K562 (cell line): ENCODE measurements around the gene UQCR11. TPM values are rescaled to one million over a fixed set of nuclear protein-coding genes. Genes with fewer than 3 reads are reported as not detected.

ENCODE experiments used
- ATAC-seq: fragments of 200-7000 bp; cut with Tn5 transposase; 3 replicates; pipeline ENCODE4 v1.9.1; 2020; ENCODE audit warnings: moderate library complexity
- BruUV-seq: library from RNA; stranded (reverse); fragments of 400-500 nt; replicated peaks from 2 replicates; lab custom pipeline; 2021; lab: Mats Ljungman, UMichigan
- CTCF ChIA-PET: fragments of 300-600 bp; formaldehyde crosslinking; extraction: SDS; loops from one replicate; lab custom pipeline; 2021; ENCODE audit warnings: low intra/inter-chr PET ratio; lab: Yijun Ruan, JAX
- POLR2A ChIA-PET: fragments of 300-600, 350-650 bp; sonication (Branson Sonifier 250); formaldehyde crosslinking; extraction: SDS; loops from one replicate; lab custom pipeline; 2021; ENCODE audit warnings: antibody characterized with exemption, inconsistent platforms; lab: Yijun Ruan, JAX
- DNase-seq, 4 experiments: peaks; one replicate each; pipeline versions ENCODE4 v3.0.0 to v3.0.0-alpha.2; 2011 to 2018; ENCODE audit warnings: low spot score in 3 of 4, mixed read lengths in 3 of 4; ENCODE audit errors: extremely low read depth in 1 of 4
- FAIRE-seq: peaks from 2 replicates; lab custom pipeline; 2011; peaks lifted over from hg19 to GRCh38; lab: Jason Lieb, UNC
- H2AFZ ChIP-seq: 2 replicates; pipeline ENCODE4 v1.6.0; 2011; ENCODE audit warnings: low read depth, low read length, control low read depth, inconsistent platforms
- H3K27ac ChIP-seq: fragments of 200-600 bp; 3 replicates; pipeline ENCODE4 v1.8.0; 2011; ENCODE audit warnings: low read depth, mild to moderate bottlenecking, control low read depth, inconsistent platforms, low read length, moderate library complexity, mixed read lengths; ENCODE audit errors: extremely low read depth
- H3K27me3 ChIP-seq, 2 experiments: fragments of 300-600 bp in 1 of 2; 2 replicates in 1 of 2; 3 replicates in 1 of 2; pipeline versions ENCODE4 v1.6.0 to v1.8.0; 2011; ENCODE audit warnings: inconsistent platforms in 2 of 2, low read length in 2 of 2, mild to moderate bottlenecking in 1 of 2, mixed read lengths in 1 of 2, moderate library complexity in 1 of 2; ENCODE audit not compliant: control insufficient read depth in 2 of 2, insufficient read depth in 2 of 2
- H3K36me3 ChIP-seq: fragments of 300-600 bp; 3 replicates; pipeline ENCODE4 v1.8.0; 2011; ENCODE audit warnings: mild to moderate bottlenecking, low read length, inconsistent platforms; ENCODE audit not compliant: control insufficient read depth, insufficient read depth
- H3K4me1 ChIP-seq, 2 experiments: fragments of 200-600 bp in 1 of 2; replicated peaks in 1 of 2; 2 replicates in 1 of 2; 3 replicates in 1 of 2; pipeline versions ENCODE4 v1.5.1 to v1.8.0; 2011; ENCODE audit warnings: inconsistent platforms in 2 of 2, low read length in 2 of 2, mild to moderate bottlenecking in 1 of 2, mixed read lengths in 1 of 2, moderate library complexity in 1 of 2; ENCODE audit not compliant: control insufficient read depth in 2 of 2, insufficient read depth in 2 of 2
- H3K4me2 ChIP-seq: 2 replicates; pipeline ENCODE4 v1.6.1; 2011; ENCODE audit warnings: low read length, control low read depth, inconsistent platforms, mixed read lengths; ENCODE audit not compliant: insufficient read depth
- H3K4me3 ChIP-seq: fragments of 200-600 bp; sonication (generic), shearing (Covaris generic); 2 replicates; pipeline ENCODE4 v1.5.1; 2016; ENCODE audit warnings: control low read depth, inconsistent platforms
- H3K79me2 ChIP-seq: fragments of 200-600 bp; 3 replicates; pipeline ENCODE4 v1.8.0; 2011; ENCODE audit warnings: low read length, inconsistent platforms; ENCODE audit not compliant: control insufficient read depth, insufficient read depth
- H3K9ac ChIP-seq, 2 experiments: 2 replicates each; pipeline versions ENCODE4 v1.6.0 to v1.6.1; 2011; ENCODE audit warnings: low read depth in 2 of 2, low read length in 2 of 2, control low read depth in 1 of 2, inconsistent platforms in 1 of 2, mild to moderate bottlenecking in 1 of 2, mixed read lengths in 1 of 2; ENCODE audit not compliant: insufficient read depth in 1 of 2
- H3K9me1 ChIP-seq: one replicate; pipeline ENCODE4 v1.6.0; 2011; ENCODE audit warnings: inconsistent platforms, mild to moderate bottlenecking, low read length, moderate library complexity; ENCODE audit not compliant: control insufficient read depth, insufficient read depth
- H3K9me3 ChIP-seq: replicated peaks from 2 replicates; pipeline ENCODE4 v1.5.1; 2011; ENCODE audit warnings: low read depth, low read length, inconsistent platforms; ENCODE audit not compliant: control insufficient read depth, insufficient read depth
- H4K20me1 ChIP-seq: replicated peaks from 2 replicates; pipeline ENCODE4 v1.6.1; 2011; ENCODE audit warnings: low read length, inconsistent platforms, mixed read lengths; ENCODE audit not compliant: control insufficient read depth, insufficient read depth
- ATF6 ChIP-seq: sonication (generic); formaldehyde crosslinking; IDR thresholded peaks from 2 replicates; pipeline ENCODE4 v1.4.0; 2020; ENCODE audit warnings: mild to moderate bottlenecking, missing genetic modification reagents
- MED1 ChIP-seq: sonication (generic); formaldehyde crosslinking; IDR thresholded peaks from 2 replicates; pipeline ENCODE4 v1.8.1; 2023; ENCODE audit warnings: missing genetic modification reagents, borderline replicate concordance
- SREBF1 ChIP-seq: fragments of 150-350 bp; IDR thresholded peaks from 2 replicates; pipeline ENCODE4 v1.6.1; 2014; ENCODE audit warnings: antibody characterized with exemption, low read depth, low read length, borderline replicate concordance
- ZNF740 ChIP-seq, 3 experiments: fragments of 200-800 bp in 1 of 3; sonication (Bioruptor generic) in 1 of 3; sonication (generic) in 1 of 3; formaldehyde crosslinking in 1 of 3; IDR thresholded peaks; 2 replicates each; pipeline versions ENCODE4 v1.6.1 to v1.8.0; 2016 to 2022; ENCODE audit warnings: mild to moderate bottlenecking in 2 of 3, missing compliant biosample characterization in 2 of 3, missing genetic modification characterization in 2 of 3, missing genetic modification reagents in 1 of 3
- ZNF766 ChIP-seq: fragments of 200-800 bp; sonication (Bioruptor generic); conservative IDR thresholded peaks from 2 replicates; pipeline ENCODE4 v1.6.1; 2016; ENCODE audit warnings: missing genetic modification characterization, missing compliant biosample characterization
- WGBS: fragments of 100-300 bp; shearing (Covaris generic); methylation state at CpG from one replicate; pipeline ENCODE4 v1.1.6; 2016; ENCODE audit warnings: low coverage, mixed read lengths; ENCODE audit not compliant: insufficient coverage; ENCODE audit errors: missing lambda C conversion rate; 5-methylcytosine and 5-hydroxymethylcytosine counted together
- in situ Hi-C: fragments of 300-500 bp; cut with MboI; formaldehyde crosslinking; loops from 4 replicates; pipeline ENCODE4 v1.15.0; 2018; ENCODE audit warnings: inconsistent platforms, mixed read lengths
- intact Hi-C: fragments of 100-400 bp; cut with micrococcal nuclease; formaldehyde crosslinking; loops from 2 replicates; pipeline ENCODE4 v1.14.2; 2022
- polyA plus RNA-seq, 8 experiments: library from polyadenylated mRNA; depleted of rRNA in 4 of 8; stranded (reverse) in 5 of 8; unstranded in 3 of 8; fragments of >200 nt; fragmentation: Nextera tagmentation in 2 of 8; fragmentation: Illumina TruSeq in 1 of 8; extraction: Ambion mirVana in 2 of 8; extraction: Trizol in 1 of 8; gene quantifications; 2 replicates each; pipeline versions ENCODE4 v1.2.1 to v1.2.3, GENCODE V29; 2011 to 2014; ENCODE audit warnings: inconsistent platforms in 1 of 8, missing spikeins in 1 of 8
- total RNA-seq, 7 experiments: library from RNA; depleted of rRNA in 6 of 7; stranded (reverse); fragments of >200 nt in 6 of 7; fragmentation: Illumina TruSeq in 2 of 7; extraction: Trizol in 2 of 7; gene quantifications; 2 replicates each; pipeline versions ENCODE4 v1.2.1 to v1.2.3, GENCODE V29; 2011 to 2021; ENCODE audit warnings: low replicate concordance in 1 of 7

The UQCR11 gene
- total and polyA plus RNA-seq, 9 of the 15 experiments (the other 6 are each of a cell fraction or from before 2014, with no cell fraction given) = 57.6 to 394 (median 259) TPM

GRCh38 chr19:1598777-1599459, 6.3 kb downstream of the UQCR11 start (continued):
- TF ChIP-seq ATF6 (CRISPR knock-in tag) (no peak), MED1 (no peak), ZNF766 (CRISPR knock-in tag) (no peak)
- TF ChIP-seq, all 486 proteins: peak for 2

- Histone ChIP-seq H3K9me1 (no peaks in the 10 kb centered on the region), H4K20me1 (peaks cover 9% of the 10 kb centered on the region; the same call in 1 of the 2 replicates), H3K9me3 (no peaks in the 10 kb centered on the region), H2AFZ (no peak overlapping the region), H3K4me2 (peak overlapping the region; percentile 82), H3K79me2 (peaks cover 43% of the 10 kb centered on the region), H3K4me1 (peaks cover 15 to 40% of the 10 kb centered on the region in 2 experiments), H3K4me3 (peak overlapping the region; percentile 59), H3K27ac (peak overlapping the region; percentile 76), H3K27me3 (no peaks in the 10 kb centered on the region), H3K36me3 (peaks cover 57% of the 10 kb centered on the region; the same call in 2 of the 3 replicates), H3K9ac (peak overlapping the region; percentile 68 to 98; a peak in 3 of 4 replicates)
- WGBS = 65% methylated on average over 6 of the region's 10 CpGs
- ChIA-PET POLR2A (interaction anchor here (1.4 to 6.6 kb wide), 3 partner anchors 11 to 59 kb away, joined by 3 to 40 read pairs (median 13); partner anchors contain the start of genes TCF3 and UQCR11), CTCF (interaction anchor here (0.7 kb wide), 1 partner anchor 57 kb away, joined by 4 read pairs; no protein-coding TSS in a partner anchor)
- DNase-seq (peak in 1 of 4 experiments; percentile 12), ATAC-seq (no peak), FAIRE-seq (no peak)
- in situ Hi-C loops (no loop called here), intact Hi-C loops (no loop called here)
- no TSS peak for BruUV-seq
- TF ChIP-seq ZNF740 (CRISPR knock-in tag; IDR thresholded peaks at IDR 0.05) (no peak; the same call in 1 of the 2 replicates), ZNF740 (tag; IDR thresholded peaks at IDR 0.05) (0 out of 4 replicates have a peak, but pooled peaks of 1 of the 2 experiments have one; percentile 42), SREBF1 (no peak)
Measured at GRCh38 chr19:1593501-1593772, 11.8 kb downstream of the UQCR11 start.
